HepG2 (cell line): ENCODE measurements around the gene TMTC1.

Experiments
- BRCA1 ChIP-seq: sonication (generic); formaldehyde crosslinking; IDR thresholded peaks from 2 replicates; pipeline ENCODE4 v1.4.0; 2020; ENCODE audit warnings: missing genetic modification reagents
- RAD21 ChIP-seq: fragments of 450-650 bp; formaldehyde crosslinking; IDR thresholded peaks from 2 replicates; pipeline ENCODE4 v1.5.0; 2020; ENCODE audit warnings: mild to moderate bottlenecking
- TF ChIP-seq, protein P1 (sequence below): sonication (generic); formaldehyde crosslinking; IDR thresholded peaks from 2 replicates; pipeline ENCODE4 v1.4.0; 2020; ENCODE audit warnings: missing genetic modification reagents

DNA sequence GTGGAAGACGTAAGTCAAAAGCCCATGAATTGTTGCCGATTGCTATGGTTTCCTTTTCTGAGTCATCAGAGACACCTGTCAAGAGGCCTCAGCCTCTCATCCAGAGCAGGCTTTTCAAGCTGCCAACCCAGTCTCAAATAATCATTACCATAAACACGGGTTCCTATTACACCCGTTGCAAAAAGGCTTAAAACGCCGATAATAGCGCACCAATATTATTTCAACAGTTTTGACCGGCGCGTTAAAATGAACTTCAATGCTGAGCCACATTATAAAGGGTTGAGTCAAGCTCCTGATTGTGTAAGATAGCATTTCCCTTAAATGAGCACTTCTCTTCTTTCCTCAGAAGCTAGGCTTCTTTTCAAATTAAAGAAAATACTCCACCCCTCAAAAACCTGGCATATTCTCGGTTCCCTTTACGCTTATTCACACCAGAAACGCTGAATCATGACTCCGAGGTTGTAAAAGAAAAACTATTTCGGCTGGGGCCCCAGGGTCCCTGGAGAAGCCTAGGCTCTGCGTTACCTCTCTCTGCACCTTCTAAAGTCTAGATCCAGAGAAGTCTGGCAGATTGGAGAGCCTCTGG, 1.4 kb downstream of the TMTC1 start:
- TF ChIP-seq BRCA1 (CRISPR knock-in tag) (no peak), RAD21 (CRISPR knock-in tag) (no peak)
- TF ChIP-seq, protein P1, sequence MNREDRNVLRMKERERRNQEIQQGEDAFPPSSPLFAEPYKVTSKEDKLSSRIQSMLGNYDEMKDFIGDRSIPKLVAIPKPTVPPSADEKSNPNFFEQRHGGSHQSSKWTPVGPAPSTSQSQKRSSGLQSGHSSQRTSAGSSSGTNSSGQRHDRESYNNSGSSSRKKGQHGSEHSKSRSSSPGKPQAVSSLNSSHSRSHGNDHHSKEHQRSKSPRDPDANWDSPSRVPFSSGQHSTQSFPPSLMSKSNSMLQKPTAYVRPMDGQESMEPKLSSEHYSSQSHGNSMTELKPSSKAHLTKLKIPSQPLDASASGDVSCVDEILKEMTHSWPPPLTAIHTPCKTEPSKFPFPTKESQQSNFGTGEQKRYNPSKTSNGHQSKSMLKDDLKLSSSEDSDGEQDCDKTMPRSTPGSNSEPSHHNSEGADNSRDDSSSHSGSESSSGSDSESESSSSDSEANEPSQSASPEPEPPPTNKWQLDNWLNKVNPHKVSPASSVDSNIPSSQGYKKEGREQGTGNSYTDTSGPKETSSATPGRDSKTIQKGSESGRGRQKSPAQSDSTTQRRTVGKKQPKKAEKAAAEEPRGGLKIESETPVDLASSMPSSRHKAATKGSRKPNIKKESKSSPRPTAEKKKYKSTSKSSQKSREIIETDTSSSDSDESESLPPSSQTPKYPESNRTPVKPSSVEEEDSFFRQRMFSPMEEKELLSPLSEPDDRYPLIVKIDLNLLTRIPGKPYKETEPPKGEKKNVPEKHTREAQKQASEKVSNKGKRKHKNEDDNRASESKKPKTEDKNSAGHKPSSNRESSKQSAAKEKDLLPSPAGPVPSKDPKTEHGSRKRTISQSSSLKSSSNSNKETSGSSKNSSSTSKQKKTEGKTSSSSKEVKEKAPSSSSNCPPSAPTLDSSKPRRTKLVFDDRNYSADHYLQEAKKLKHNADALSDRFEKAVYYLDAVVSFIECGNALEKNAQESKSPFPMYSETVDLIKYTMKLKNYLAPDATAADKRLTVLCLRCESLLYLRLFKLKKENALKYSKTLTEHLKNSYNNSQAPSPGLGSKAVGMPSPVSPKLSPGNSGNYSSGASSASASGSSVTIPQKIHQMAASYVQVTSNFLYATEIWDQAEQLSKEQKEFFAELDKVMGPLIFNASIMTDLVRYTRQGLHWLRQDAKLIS (CRISPR knock-in tag), result no peak
